ENCODE results near the gene ACE2.

Gene ACE2

DNA sequence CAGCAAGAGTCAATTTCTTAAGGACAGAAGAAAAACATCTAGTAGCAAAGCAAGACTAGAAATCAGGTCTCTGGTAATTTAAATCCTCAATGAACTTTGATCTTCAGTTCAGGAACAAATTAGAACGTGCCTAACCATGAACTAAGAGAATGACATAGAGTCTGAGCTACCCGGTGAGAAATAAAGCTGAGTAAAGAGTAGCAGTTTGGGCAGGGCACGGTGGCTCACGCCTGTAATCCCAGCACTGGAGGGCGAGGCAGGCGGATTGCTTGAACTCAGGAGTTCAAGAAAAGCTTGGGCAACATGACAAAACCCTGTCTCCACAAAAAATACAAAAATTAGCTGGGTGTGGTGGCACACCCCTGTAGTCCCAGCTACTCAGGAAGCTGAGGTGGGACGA is 37.7 kb downstream of the ACE2 start:
- Histone ChIP-seq H3K4me3 (ENCODE audit: low read length) (no peak overlapping the region), H3K4me2 (ENCODE audit: low read depth, low read length) (no peak overlapping the region), H3K9me3 (replicated peaks; ENCODE audit: insufficient read depth, low read length) (no peaks in the 10 kb centered on the region), H3K36me3 (replicated peaks; ENCODE audit: insufficient read depth, low read length) (no peaks in the 10 kb centered on the region), H3K9ac (ENCODE audit: low read length) (no peak overlapping the region), H4K20me1 (ENCODE audit: insufficient read depth, low read length) (no peaks in the 10 kb centered on the region), H3K4me1 (ENCODE audit: low read length) (no peaks in the 10 kb centered on the region), H3K27ac (ENCODE audit: low read length) (no peak overlapping the region), H3K9me2 (replicated peaks; ENCODE audit: insufficient read depth, low read length) (no peaks in the 10 kb centered on the region), H3K27me3 (replicated peaks; ENCODE audit: insufficient read depth, low read length) (no peaks in the 10 kb centered on the region), H2AFZ (ENCODE audit: low read length) (no peak overlapping the region), H3K79me2 (ENCODE audit: low read length) (no peaks in the 10 kb centered on the region), H3F3A (ENCODE audit: insufficient read depth, low read length) (no peaks in the 10 kb centered on the region)
- no peak for DNase-seq
- TF ChIP-seq, protein P1, sequence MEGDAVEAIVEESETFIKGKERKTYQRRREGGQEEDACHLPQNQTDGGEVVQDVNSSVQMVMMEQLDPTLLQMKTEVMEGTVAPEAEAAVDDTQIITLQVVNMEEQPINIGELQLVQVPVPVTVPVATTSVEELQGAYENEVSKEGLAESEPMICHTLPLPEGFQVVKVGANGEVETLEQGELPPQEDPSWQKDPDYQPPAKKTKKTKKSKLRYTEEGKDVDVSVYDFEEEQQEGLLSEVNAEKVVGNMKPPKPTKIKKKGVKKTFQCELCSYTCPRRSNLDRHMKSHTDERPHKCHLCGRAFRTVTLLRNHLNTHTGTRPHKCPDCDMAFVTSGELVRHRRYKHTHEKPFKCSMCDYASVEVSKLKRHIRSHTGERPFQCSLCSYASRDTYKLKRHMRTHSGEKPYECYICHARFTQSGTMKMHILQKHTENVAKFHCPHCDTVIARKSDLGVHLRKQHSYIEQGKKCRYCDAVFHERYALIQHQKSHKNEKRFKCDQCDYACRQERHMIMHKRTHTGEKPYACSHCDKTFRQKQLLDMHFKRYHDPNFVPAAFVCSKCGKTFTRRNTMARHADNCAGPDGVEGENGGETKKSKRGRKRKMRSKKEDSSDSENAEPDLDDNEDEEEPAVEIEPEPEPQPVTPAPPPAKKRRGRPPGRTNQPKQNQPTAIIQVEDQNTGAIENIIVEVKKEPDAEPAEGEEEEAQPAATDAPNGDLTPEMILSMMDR (IDR thresholded peaks at IDR 0.05; ENCODE audit: low read length): no peak
- TF ChIP-seq EZH2 (optimal IDR thresholded peaks at IDR 0.05; ENCODE audit: low read depth, low read length): no peak
- no peak for TF ChIP-seq EZH2phosphoT487 (IDR thresholded peaks at IDR 0.05; ENCODE audit: low read length)

DNA sequence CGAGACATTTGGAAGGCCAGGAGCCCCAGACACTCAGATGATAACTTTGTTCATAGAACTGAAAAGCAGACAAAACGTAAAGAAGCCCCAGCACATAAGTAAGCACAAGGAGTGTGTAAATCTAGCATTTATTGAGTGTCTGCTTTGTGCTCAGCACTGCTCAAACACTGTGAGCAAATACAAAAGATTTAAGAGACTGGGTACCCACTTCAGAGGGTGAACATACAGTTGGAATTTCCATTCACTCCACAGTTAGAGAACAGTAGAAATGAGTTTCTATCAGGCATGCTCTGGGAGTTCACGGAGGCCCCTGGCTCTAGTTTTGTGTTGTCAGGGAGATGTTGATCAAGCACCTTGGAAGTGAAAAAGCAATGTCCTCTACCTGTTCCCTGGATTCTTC is 39.8 kb downstream of the ACE2 start:
- no peak for DNase-seq
- no peaks in the 10 kb centered on the region for H3K9me3 ChIP-seq (replicated peaks; ENCODE audit: insufficient read depth, low read length)
- H3F3A ChIP-seq (ENCODE audit: insufficient read depth, low read length): no peaks in the 10 kb centered on the region
- no peaks in the 10 kb centered on the region for H3K4me1 ChIP-seq (ENCODE audit: low read length)
- no peaks in the 10 kb centered on the region for H3K36me3 ChIP-seq (replicated peaks; ENCODE audit: insufficient read depth, low read length)
- H3K9me2 ChIP-seq (replicated peaks; ENCODE audit: insufficient read depth, low read length): no peaks in the 10 kb centered on the region
- no peak overlapping the region for H2AFZ ChIP-seq (ENCODE audit: low read length)
- no peaks in the 10 kb centered on the region for H3K27me3 ChIP-seq (replicated peaks; ENCODE audit: insufficient read depth, low read length)
- H4K20me1 ChIP-seq (ENCODE audit: insufficient read depth, low read length): no peaks in the 10 kb centered on the region
- H3K79me2 ChIP-seq (ENCODE audit: low read length): no peaks in the 10 kb centered on the region
- no peak overlapping the region for H3K4me2 ChIP-seq (ENCODE audit: low read depth, low read length)
- no peak overlapping the region for H3K9ac ChIP-seq (ENCODE audit: low read length)
- H3K4me3 ChIP-seq (ENCODE audit: low read length): no peak overlapping the region
- TF ChIP-seq EZH2 (optimal IDR thresholded peaks at IDR 0.05; ENCODE audit: low read depth, low read length): no peak
- TF ChIP-seq EZH2phosphoT487 (IDR thresholded peaks at IDR 0.05; ENCODE audit: low read length): no peak
- TF ChIP-seq, protein P1 (IDR thresholded peaks at IDR 0.05; ENCODE audit: low read length): no peak
- no peak overlapping the region for H3K27ac ChIP-seq (ENCODE audit: low read length)

DNA sequence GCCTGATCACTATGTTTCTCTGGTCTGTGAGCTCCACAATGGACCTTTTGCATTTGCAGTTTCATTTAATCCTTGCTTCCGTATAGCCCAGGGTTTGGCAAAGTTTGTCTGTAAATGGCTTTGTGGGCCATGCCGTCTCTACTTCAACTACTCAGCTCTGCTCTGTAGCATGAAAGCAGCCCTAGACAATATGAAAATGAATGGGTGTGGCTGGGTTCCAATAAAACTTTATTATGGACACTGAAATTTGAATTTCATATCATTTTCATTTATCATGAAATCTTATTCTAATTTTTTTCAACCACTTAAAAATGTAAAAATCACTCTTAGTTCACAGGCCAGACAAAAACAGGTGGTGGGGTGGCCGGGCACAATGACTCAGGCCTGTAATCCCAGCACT is 41.5 kb downstream of the ACE2 start:
- Histone ChIP-seq H3K4me2 (ENCODE audit: low read depth, low read length) (no peak overlapping the region), H3K9ac (ENCODE audit: low read length) (no peak overlapping the region), H3K27ac (ENCODE audit: low read length) (no peak overlapping the region), H3F3A (ENCODE audit: insufficient read depth, low read length) (no peaks in the 10 kb centered on the region), H3K9me2 (replicated peaks; ENCODE audit: insufficient read depth, low read length) (no peaks in the 10 kb centered on the region), H3K4me3 (ENCODE audit: low read length) (no peak overlapping the region), H3K27me3 (replicated peaks; ENCODE audit: insufficient read depth, low read length) (no peaks in the 10 kb centered on the region), H3K9me3 (replicated peaks; ENCODE audit: insufficient read depth, low read length) (no peaks in the 10 kb centered on the region), H3K36me3 (replicated peaks; ENCODE audit: insufficient read depth, low read length) (no peaks in the 10 kb centered on the region), H3K4me1 (ENCODE audit: low read length) (no peaks in the 10 kb centered on the region), H3K79me2 (ENCODE audit: low read length) (no peaks in the 10 kb centered on the region), H4K20me1 (ENCODE audit: insufficient read depth, low read length) (no peaks in the 10 kb centered on the region), H2AFZ (ENCODE audit: low read length) (no peak overlapping the region)
- no peak for TF ChIP-seq EZH2phosphoT487 (IDR thresholded peaks at IDR 0.05; ENCODE audit: low read length)
- TF ChIP-seq, protein P1 (IDR thresholded peaks at IDR 0.05; ENCODE audit: low read length): no peak
- no peak for TF ChIP-seq EZH2 (optimal IDR thresholded peaks at IDR 0.05; ENCODE audit: low read depth, low read length)
- no peak for DNase-seq

Measured in MM.1S (cell line).